HepG2 (cell line): ENCODE results near the gene EMC9. TPM values are rescaled to one million over a fixed set of nuclear protein-coding genes. Genes with fewer than 3 reads are reported as not detected.

ENCODE experiments used
- ATAC-seq: fragments of 200-7000 bp; cut with Tn5 transposase; 3 replicates; pipeline ENCODE4 v1.9.1; 2020; ENCODE audit warnings: mild to moderate bottlenecking, moderate library complexity
- BruUV-seq: library from RNA; stranded (reverse); fragments of 400-500 nt; replicated peaks from 2 replicates; lab custom pipeline; 2021; lab: Mats Ljungman, UMichigan
- CTCF ChIA-PET: fragments of 300-600 bp; formaldehyde crosslinking; extraction: SDS; loops from one replicate; lab custom pipeline; 2021; ENCODE audit warnings: low total read pairs, inconsistent platforms, low intra/inter-chr PET ratio; lab: Yijun Ruan, JAX
- POLR2A ChIA-PET: fragments of 350-600 bp; sonication (Branson Sonifier 250); formaldehyde crosslinking; loops from one replicate; lab custom pipeline; 2020; ENCODE audit warnings: antibody characterized with exemption, inconsistent platforms; lab: Yijun Ruan, JAX
- DNase-seq: peaks from one replicate; pipeline ENCODE4 v3.0.0-alpha.2; 2015; ENCODE audit warnings: low spot score
- FAIRE-seq: peaks from 3 replicates; lab custom pipeline; 2011; peaks lifted over from hg19 to GRCh38; lab: Jason Lieb, UNC
- H2AFZ ChIP-seq: one replicate; pipeline ENCODE4 v1.6.1; 2011; ENCODE audit warnings: low read length, inconsistent platforms
- H3K27ac ChIP-seq: fragments of 300-600 bp; 3 replicates; pipeline ENCODE4 v1.8.0; 2011; ENCODE audit warnings: mixed run types, mild to moderate bottlenecking, mixed read lengths, low read length, inconsistent platforms; ENCODE audit not compliant: insufficient read depth; ENCODE audit errors: extremely low read length
- H3K27me3 ChIP-seq, 2 experiments: fragments of 200-600 bp in 1 of 2; 2 replicates in 1 of 2; 3 replicates in 1 of 2; pipeline versions ENCODE4 v1.6.0 to v1.8.0; 2011; ENCODE audit warnings: low read length in 2 of 2, mild to moderate bottlenecking in 2 of 2, moderate library complexity in 2 of 2, inconsistent platforms in 1 of 2; ENCODE audit not compliant: insufficient read depth in 2 of 2, control insufficient read depth in 1 of 2
- H3K36me3 ChIP-seq, 2 experiments: fragments of 200-600 bp in 1 of 2; replicated peaks in 1 of 2; 2 replicates in 1 of 2; 3 replicates in 1 of 2; pipeline versions ENCODE4 v1.5.1 to v1.8.0; 2011; ENCODE audit warnings: low read length in 2 of 2, inconsistent platforms in 1 of 2; ENCODE audit not compliant: insufficient read depth in 2 of 2, control insufficient read depth in 1 of 2
- H3K4me1 ChIP-seq: 2 replicates; pipeline ENCODE4 v1.5.1; 2012; ENCODE audit warnings: low read length, inconsistent platforms; ENCODE audit not compliant: insufficient read depth
- H3K4me2 ChIP-seq: 2 replicates; pipeline ENCODE4 v1.6.0; 2011; ENCODE audit warnings: low read depth, low read length, inconsistent platforms
- H3K4me3 ChIP-seq, 3 experiments: fragments of 200-600 bp in 1 of 3; sonication (generic), shearing (Covaris generic) in 1 of 3; replicated peaks in 1 of 3; 2 replicates each; pipeline ENCODE4 v1.5.1; 2011 to 2016; ENCODE audit warnings: low read length in 3 of 3, inconsistent platforms in 2 of 3, low read depth in 2 of 3, mild to moderate bottlenecking in 2 of 3, control low read depth in 1 of 3, mixed read lengths in 1 of 3; ENCODE audit not compliant: insufficient read depth in 1 of 3
- H3K79me2 ChIP-seq: one replicate; pipeline ENCODE4 v1.6.1; 2011; ENCODE audit warnings: low read length, inconsistent platforms; ENCODE audit not compliant: insufficient read depth
- H3K9ac ChIP-seq: 2 replicates; pipeline ENCODE4 v1.6.0; 2011; ENCODE audit warnings: mild to moderate bottlenecking, low read depth, low read length, inconsistent platforms; ENCODE audit not compliant: insufficient read depth
- H3K9me3 ChIP-seq: 2 replicates; pipeline ENCODE4 v1.5.1; 2012; ENCODE audit warnings: mild to moderate bottlenecking, low read length
- H4K20me1 ChIP-seq: 2 replicates; pipeline ENCODE4 v1.6.0; 2011; ENCODE audit warnings: inconsistent platforms, mild to moderate bottlenecking, low read length, moderate library complexity; ENCODE audit not compliant: insufficient read depth
- CEBPB ChIP-seq: IDR thresholded peaks from 2 replicates; pipeline ENCODE4 v1.6.1; 2011; ENCODE audit warnings: low read depth, low read length, improper control_type of control experiment, borderline replicate concordance
- MATR3 ChIP-seq: sonication (generic); formaldehyde crosslinking; IDR thresholded peaks from 2 replicates; pipeline ENCODE4 v1.4.0; 2020; ENCODE audit warnings: missing genetic modification reagents
- MTA1 ChIP-seq: sonication (generic); formaldehyde crosslinking; IDR thresholded peaks from 2 replicates; pipeline ENCODE4 v1.4.0; 2020; ENCODE audit warnings: missing genetic modification reagents, mild to moderate bottlenecking, borderline replicate concordance
- RNF2 ChIP-seq: fragments of 450-650 bp; conservative IDR thresholded peaks from 2 replicates; pipeline ENCODE4 v1.6.1; 2016; ENCODE audit warnings: low read depth
- SMYD3 ChIP-seq: sonication (generic); formaldehyde crosslinking; IDR thresholded peaks from 2 replicates; pipeline ENCODE4 v1.8.1; 2023; ENCODE audit warnings: mild to moderate bottlenecking, missing genetic modification reagents
- SNAI1 ChIP-seq: sonication (generic); formaldehyde crosslinking; IDR thresholded peaks from 2 replicates; pipeline ENCODE4 v1.5.0; 2020; ENCODE audit warnings: mild to moderate bottlenecking, missing genetic modification reagents, borderline replicate concordance
- U2AF1 ChIP-seq: fragments of 200-400 bp; formaldehyde crosslinking; optimal IDR thresholded peaks from 2 replicates; pipeline ENCODE3; 2017; ENCODE audit warnings: mild to moderate bottlenecking, low read depth, low read length
- ZNF136 ChIP-seq: sonication (generic); formaldehyde crosslinking; IDR thresholded peaks from 2 replicates; pipeline ENCODE4 v1.8.1; 2022; ENCODE audit warnings: low read depth, mild to moderate bottlenecking, moderate library complexity, missing genetic modification reagents
- ZNF264 ChIP-seq: sonication (generic); formaldehyde crosslinking; IDR thresholded peaks from 2 replicates; pipeline ENCODE4 v1.4.0; 2020; ENCODE audit warnings: missing genetic modification reagents
- ZNF274 ChIP-seq: sonication (generic); formaldehyde crosslinking; IDR thresholded peaks from 2 replicates; pipeline ENCODE4 v1.5.1; 2020; ENCODE audit warnings: mild to moderate bottlenecking, missing genetic modification reagents
- ZNF558 ChIP-seq: sonication (generic); formaldehyde crosslinking; IDR thresholded peaks from 2 replicates; pipeline ENCODE4 v1.9.0; 2022; ENCODE audit warnings: mild to moderate bottlenecking, missing genetic modification reagents, borderline replicate concordance
- ZNF670 ChIP-seq: sonication (generic); formaldehyde crosslinking; IDR thresholded peaks from 2 replicates; pipeline ENCODE4 v1.8.0; 2022; ENCODE audit warnings: mild to moderate bottlenecking, missing genetic modification reagents, borderline replicate concordance
- WGBS: methylation state at CpG from one replicate; pipeline ENCODE4 v1.1.6; 2017; ENCODE audit warnings: low lambda C conversion rate; 5-methylcytosine and 5-hydroxymethylcytosine counted together
- in situ Hi-C: cut with HindIII; loops from 2 replicates; pipeline ENCODE4 v1.10.0; 2017; ENCODE audit warnings: low pct_unique_long_range_greater_than_20kb; ENCODE audit not compliant: extremely low pct_ligation_motif_present
- intact Hi-C: fragments of 100-400 bp; cut with micrococcal nuclease; formaldehyde crosslinking; loops from one replicate; pipeline ENCODE4 v1.10.0; 2022; ENCODE audit not compliant: unreplicated experiment
- polyA plus RNA-seq, 8 experiments: library from polyadenylated mRNA; depleted of rRNA in 3 of 8; stranded (reverse) in 7 of 8; unstranded in 1 of 8; fragments of >200 nt; fragmentation: Illumina TruSeq in 4 of 8; extraction: Trizol in 4 of 8; gene quantifications; 2 replicates each; pipeline versions ENCODE4 v1.2.1 to v1.2.3, GENCODE V29; 2011 to 2016; ENCODE audit warnings: low read depth in 4 of 8, missing spikeins in 1 of 8, mixed read lengths in 1 of 8; ENCODE audit not compliant: insufficient read depth in 1 of 8
- total RNA-seq, 5 experiments: library from RNA; depleted of rRNA; stranded (reverse); fragments of >200 nt; fragmentation: Illumina TruSeq; extraction: Trizol; gene quantifications; 2 replicates each; pipeline ENCODE4 v1.2.3, GENCODE V29; 2016; ENCODE audit warnings: low read depth in 1 of 5
- TF ChIP-seq, protein P1 (sequence below): sonication (generic); formaldehyde crosslinking; IDR thresholded peaks from 2 replicates; pipeline ENCODE4 v1.4.0; 2020; ENCODE audit warnings: missing genetic modification reagents, low read depth, mild to moderate bottlenecking, borderline replicate concordance
- TF ChIP-seq, protein P2 (sequence below): sonication (generic); formaldehyde crosslinking; IDR thresholded peaks from 2 replicates; pipeline ENCODE4 v1.8.0; 2022; ENCODE audit warnings: missing genetic modification reagents, mild to moderate bottlenecking, inconsistent platforms, borderline replicate concordance
- TF ChIP-seq, protein P3 (sequence below): IDR thresholded peaks from 2 replicates; pipeline ENCODE4 v1.6.1; 2016; ENCODE audit warnings: low read depth, borderline replicate concordance
- TF ChIP-seq, protein P4 (sequence below): sonication (generic); formaldehyde crosslinking; IDR thresholded peaks from 2 replicates; pipeline ENCODE4 v1.9.0; 2021; ENCODE audit warnings: missing genetic modification reagents, mild to moderate bottlenecking, borderline replicate concordance

EMC9 gene
- total and polyA plus RNA-seq, 2 of the 13 experiments (the other 11 are each of a cell fraction or from before 2014, with no cell fraction given), result 60.5 to 78.7 TPM

DNA sequence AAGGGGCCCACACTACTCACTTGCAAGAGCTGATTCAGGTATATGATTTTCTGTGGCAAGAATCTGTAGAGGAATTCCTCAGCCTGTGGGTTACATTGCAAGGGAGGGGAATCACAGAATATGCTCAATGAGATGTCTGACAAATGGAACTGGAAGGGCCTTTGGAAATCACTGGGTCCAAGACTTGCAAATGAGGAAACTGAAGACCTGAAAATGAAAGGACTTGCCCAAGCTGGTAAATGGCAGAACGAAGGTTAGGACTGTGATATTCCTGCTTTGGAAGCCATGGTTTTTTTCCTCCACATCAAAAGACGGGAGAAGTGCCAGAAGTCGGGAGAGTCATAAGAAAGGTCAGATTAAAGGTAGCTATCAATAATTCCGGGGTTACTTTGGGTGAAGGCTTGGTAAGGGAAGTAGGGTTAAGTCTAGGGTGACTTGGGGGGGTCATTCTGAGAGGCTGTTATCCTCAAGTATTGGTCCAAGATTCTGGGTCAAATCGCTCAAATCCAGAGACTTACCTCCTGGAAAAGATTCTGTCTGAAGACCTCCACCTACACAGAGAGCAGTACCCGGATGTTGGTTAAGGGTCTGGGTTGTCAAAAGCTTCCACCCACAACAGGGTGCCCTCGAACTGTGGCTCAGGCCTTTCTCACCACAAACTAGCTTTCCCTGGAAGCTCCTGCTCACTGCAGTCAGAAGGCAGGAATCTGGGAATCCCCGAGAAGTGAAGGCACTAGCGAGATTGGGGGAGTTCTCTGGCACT lies 4.5 kb upstream of the EMC9 start:
- Histone ChIP-seq H3K36me3 (peaks cover 26 to 42% of the 10 kb centered on the region in 2 experiments), H3K9ac (peak overlapping the region; percentile 95), H3K9me3 (no peaks in the 10 kb centered on the region), H3K4me1 (peaks cover 63% of the 10 kb centered on the region), H3K27ac (peak overlapping the region; percentile 76), H2AFZ (peak overlapping the region; percentile 21), H4K20me1 (peaks cover 7% of the 10 kb centered on the region; the same call in 1 of the 2 replicates), H3K4me2 (peak overlapping the region; percentile 98), H3K4me3 (peak overlapping the region; percentile 90 to 100 (median 91)), H3K27me3 (peaks cover 0 to 3% of the 10 kb centered on the region in 2 experiments; a peak in 1 of 5 replicates), H3K79me2 (peaks cover 43% of the 10 kb centered on the region)
- ChIA-PET CTCF (no interaction called here), POLR2A (interaction anchor here (0.9 to 8.5 kb wide), 46 partner anchors 10 to 1556 kb away, joined by 3 to 279 read pairs (median 8); partner anchors contain the start of genes ACIN1, C14orf119, CARMIL3 and CHMP4A)
- no peak for DNase-seq
- 5% methylated on average over 9 of the region's 9 CpGs for WGBS
- intact Hi-C loops (loop anchor here (1.0 kb wide), 3 partner anchors 15 to 42 kb away; partner anchors contain the start of genes DCAF11, IPO4, IRF9 and NRL), in situ Hi-C loops (loop anchor here (25.0 kb wide), 1 partner anchor 834 kb away; the partner anchor contains the start of genes BCL2L2, PABPN1 and PPP1R3E)
- ATAC-seq, result no peak
- FAIRE-seq, result peak; percentile 43
- BruUV-seq, result TSS peak; percentile 63
- TF ChIP-seq, protein P1, sequence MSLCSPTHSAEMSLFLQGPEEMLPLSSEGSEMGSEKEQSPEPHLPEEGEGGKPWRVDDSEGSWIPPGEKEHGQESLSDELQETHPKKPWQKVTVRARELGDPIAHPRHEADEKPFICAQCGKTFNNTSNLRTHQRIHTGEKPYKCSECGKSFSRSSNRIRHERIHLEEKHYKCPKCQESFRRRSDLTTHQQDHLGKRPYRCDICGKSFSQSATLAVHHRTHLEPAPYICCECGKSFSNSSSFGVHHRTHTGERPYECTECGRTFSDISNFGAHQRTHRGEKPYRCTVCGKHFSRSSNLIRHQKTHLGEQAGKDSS (CRISPR knock-in tag), result 0 out of 2 replicates have a peak, but pooled peaks have one; percentile 16
- TF ChIP-seq ZNF264 (CRISPR knock-in tag) (no peak), ZNF670 (CRISPR knock-in tag) (no peak), CEBPB (no peak), ZNF136 (peak; percentile 5; the same call in 1 of the 2 replicates), ZNF558 (CRISPR knock-in tag) (no peak), MTA1 (no peak), U2AF1 (no peak), SNAI1 (CRISPR knock-in tag) (no peak), MATR3 (CRISPR knock-in tag) (no peak), ZNF274 (CRISPR knock-in tag) (no peak), RNF2 (no peak), SMYD3 (CRISPR knock-in tag) (no peak)
- TF ChIP-seq, protein P2, sequence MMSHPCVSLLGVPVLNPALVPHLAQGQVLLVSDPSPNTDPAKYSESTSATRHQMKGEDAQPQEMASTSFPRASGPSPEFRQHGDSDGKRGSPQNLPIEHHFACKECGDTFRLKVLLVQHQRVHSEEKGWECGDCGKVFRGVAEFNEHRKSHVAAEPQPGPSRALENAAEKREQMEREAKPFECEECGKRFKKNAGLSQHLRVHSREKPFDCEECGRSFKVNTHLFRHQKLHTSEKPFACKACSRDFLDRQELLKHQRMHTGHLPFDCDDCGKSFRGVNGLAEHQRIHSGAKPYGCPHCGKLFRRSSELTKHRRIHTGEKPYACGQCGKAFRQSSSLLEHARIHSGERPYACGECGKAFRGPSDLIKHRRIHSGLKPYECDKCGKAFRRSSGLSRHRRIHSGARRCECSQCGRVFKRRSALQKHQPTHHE (CRISPR knock-in tag), result no peak
- TF ChIP-seq, protein P3, sequence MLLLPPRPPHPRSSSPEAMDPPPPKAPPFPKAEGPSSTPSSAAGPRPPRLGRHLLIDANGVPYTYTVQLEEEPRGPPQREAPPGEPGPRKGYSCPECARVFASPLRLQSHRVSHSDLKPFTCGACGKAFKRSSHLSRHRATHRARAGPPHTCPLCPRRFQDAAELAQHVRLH, result no peak
- TF ChIP-seq, protein P4, sequence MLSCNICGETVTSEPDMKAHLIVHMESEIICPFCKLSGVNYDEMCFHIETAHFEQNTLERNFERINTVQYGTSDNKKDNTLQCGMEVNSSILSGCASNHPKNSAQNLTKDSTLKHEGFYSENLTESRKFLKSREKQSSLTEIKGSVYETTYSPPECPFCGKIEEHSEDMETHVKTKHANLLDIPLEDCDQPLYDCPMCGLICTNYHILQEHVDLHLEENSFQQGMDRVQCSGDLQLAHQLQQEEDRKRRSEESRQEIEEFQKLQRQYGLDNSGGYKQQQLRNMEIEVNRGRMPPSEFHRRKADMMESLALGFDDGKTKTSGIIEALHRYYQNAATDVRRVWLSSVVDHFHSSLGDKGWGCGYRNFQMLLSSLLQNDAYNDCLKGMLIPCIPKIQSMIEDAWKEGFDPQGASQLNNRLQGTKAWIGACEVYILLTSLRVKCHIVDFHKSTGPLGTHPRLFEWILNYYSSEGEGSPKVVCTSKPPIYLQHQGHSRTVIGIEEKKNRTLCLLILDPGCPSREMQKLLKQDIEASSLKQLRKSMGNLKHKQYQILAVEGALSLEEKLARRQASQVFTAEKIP (CRISPR knock-in tag), result no peak
